GM21360 (cell line): ENCODE results near the gene SPTA1.

ENCODE experiments used
- ATAC-seq: cut with Tn5 transposase; IDR thresholded peaks from one replicate; pipeline ENCODE4 v1.9.1; 2021; ENCODE audit warnings: mild to moderate bottlenecking, moderate library complexity; ENCODE audit not compliant: unreplicated experiment

The SPTA1 gene

DNA sequence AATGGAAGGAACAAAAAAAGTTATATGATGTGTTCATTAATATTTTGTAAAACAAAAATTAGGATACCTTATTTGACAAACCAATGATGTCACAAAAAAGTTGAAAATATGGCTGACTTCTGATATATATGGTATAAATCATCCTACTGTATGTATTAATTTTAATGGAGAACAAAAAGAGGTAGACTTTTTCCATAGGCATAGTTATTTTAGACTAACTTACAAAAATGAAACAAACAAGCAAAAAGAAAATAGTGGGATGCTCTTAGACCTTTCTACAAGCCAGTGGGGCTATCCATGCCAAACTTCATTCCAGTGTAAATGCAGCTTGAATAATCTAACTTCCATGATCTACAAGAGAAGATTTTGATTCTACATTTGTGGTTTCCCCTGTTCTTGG is 522 bp upstream of the SPTA1 start:
- ATAC-seq = no peak

DNA sequence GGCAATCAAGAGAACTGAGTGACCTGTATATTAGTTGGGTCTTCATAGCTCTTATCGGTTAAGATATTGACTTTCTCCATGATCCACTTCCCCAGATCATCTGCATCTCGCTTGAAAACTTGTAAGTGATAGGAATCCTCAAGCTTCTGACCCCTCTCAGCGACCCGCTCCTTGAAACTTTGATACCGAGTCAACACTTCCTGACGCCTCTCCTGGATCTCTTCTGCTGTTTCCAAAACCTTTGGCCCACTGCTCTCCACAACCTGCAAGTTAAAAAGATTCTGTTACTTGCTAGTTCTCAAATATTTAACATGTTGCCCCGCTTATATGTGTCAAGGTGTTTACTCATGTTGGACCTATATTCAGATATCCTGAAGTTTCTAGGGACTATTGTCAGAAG is 1.4 kb downstream of the SPTA1 start:
- ATAC-seq = no peak

- no peak for ATAC-seq
These were observed 4.9 kb downstream of the SPTA1 start for GRCh38 chr1:158681606-158682005.

GRCh38 chr1:158679289-158679688 is 7.2 kb downstream of the SPTA1 start:
- no peak for ATAC-seq

- ATAC-seq = no peak
These were observed 10.8 kb downstream of the SPTA1 start for GRCh38 chr1:158675563-158676323.

- no peak for ATAC-seq
These were observed 12.2 kb downstream of the SPTA1 start for GRCh38 chr1:158674302-158674701.

- no peak for ATAC-seq
These were observed 20.5 kb downstream of the SPTA1 start for GRCh38 chr1:158666037-158666436.

GRCh38 chr1:158654571-158654970 is 31.9 kb downstream of the SPTA1 start:
- ATAC-seq = no peak

DNA sequence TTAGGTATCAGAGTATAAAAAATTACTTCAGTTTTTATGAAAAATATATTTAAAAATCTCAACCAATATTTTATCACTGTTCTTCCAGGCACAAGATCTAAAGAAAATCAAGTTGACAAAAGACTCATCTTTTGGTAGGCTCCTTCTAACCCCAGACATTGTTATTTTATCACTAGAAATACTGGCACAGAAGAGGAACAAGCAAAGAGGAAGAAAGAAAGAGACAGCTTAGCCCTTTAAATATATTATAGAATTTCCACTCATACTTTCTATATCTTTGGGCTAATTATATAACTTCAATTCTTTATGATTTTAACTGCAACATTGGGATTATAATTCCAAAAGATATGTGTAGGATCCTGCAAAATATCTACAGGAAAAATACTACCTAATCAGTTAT is 32.4 kb downstream of the SPTA1 start:
- ATAC-seq = no peak

DNA sequence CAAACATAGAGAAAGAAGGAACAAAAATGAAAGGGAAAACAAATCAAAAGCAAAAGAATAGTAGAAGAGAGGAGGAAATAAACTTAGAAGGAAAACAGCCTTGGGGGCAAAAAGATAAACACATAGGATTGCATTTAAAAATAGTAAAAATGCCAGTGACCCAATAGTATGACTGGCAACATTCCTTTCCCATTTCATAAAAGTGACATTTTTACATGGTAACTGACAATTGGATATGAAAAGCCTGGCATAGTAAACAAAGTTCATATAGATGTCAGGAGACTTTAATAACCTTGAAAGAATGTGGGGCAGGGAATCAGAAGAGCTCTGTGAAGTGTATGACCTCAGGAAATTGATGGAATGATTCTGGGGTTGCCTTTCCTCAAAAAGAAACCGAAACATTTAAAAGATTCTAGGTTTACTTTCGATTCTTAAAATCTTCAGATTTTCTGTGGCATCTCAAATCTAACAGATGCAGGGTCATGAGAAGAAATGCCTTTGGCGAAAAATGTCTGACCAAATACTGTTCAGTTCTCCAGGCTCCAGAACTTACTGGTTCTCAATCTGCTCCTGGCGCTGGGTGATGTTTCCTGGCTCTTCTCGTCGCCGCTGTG is 33.7 kb downstream of the SPTA1 start:
- no peak for ATAC-seq

- ATAC-seq = no peak
These were observed 37.5 kb downstream of the SPTA1 start for GRCh38 chr1:158649052-158649451.

- ATAC-seq = no peak
These were observed 40.0 kb downstream of the SPTA1 start for GRCh38 chr1:158646465-158646864.

GRCh38 chr1:158644449-158644848 is 42.1 kb downstream of the SPTA1 start:
- ATAC-seq = no peak

GRCh38 chr1:158638904-158639303 is 47.6 kb downstream of the SPTA1 start:
- no peak for ATAC-seq

GRCh38 chr1:158638146-158638545 is 48.4 kb downstream of the SPTA1 start:
- no peak for ATAC-seq

DNA sequence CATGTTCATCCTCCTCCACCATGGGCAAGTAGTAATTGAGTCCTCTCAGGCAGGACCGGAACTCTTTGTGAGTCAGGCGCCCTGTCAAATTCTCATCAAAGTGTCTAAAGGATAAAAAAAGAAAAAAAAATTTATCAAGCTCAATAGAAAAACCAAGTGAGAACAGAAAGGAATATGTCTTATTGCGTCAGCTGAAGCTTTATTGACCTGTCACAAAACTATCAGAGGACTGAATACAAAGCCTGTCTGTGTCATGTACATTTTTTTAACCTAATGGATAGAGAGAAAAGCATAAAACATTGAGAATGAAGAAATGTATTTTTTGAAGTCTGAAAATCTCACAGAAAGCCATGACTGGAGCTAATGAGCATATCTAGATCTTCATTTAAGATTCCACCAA is 72.8 kb downstream of the SPTA1 start:
- no peak for ATAC-seq

DNA sequence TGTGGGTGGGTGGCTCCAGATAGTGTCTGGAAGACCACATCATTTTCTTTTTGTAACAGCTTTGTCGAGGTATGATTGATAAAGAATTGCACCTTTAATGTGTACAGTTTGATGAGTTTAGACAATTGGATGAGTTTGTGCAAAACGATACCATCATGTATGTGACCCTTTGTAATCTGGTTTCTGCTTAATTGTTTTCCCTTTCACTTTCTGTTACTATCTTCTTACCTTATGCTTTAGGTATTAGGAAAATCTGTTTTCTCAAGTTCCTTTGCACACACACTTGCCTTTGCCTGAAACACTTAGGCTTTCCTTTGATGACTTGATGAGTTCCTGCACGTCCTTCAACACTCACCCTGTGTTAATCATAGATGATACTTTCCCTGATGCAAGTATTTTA is 74.6 kb downstream of the SPTA1 start:
- ATAC-seq = no peak

DNA sequence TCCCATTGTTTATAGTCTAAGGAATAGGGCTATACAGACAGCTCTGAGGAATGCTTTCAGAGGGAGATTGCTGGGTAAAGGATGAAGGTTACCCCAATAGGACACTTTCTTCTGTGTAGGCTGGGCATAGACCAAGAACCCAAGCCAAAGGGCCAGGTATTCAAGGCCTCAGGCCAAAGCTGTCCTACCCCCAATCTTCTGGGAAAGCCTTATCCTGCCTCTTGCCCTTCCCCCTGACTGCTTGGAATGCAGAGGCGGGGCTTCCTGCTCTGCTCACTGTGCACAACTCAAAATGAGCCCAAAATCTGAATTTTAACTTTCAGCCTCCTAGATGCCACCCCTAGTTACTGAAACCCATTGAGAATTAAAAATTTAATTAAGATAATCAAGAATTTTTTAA is 79.2 kb downstream of the SPTA1 start:
- ATAC-seq = no peak

GRCh38 chr1:158604968-158605367 is 81.5 kb downstream of the SPTA1 start, which contains the start of gene OR10Z1:
OR10Z1 (plus strand) TSS chr1:158605268; CDS start chr1:158606439, 1,171 bp downstream.
- no peak for ATAC-seq

- ATAC-seq = no peak
These were observed 85.8 kb downstream of the SPTA1 start for GRCh38 chr1:158600735-158601134.

DNA sequence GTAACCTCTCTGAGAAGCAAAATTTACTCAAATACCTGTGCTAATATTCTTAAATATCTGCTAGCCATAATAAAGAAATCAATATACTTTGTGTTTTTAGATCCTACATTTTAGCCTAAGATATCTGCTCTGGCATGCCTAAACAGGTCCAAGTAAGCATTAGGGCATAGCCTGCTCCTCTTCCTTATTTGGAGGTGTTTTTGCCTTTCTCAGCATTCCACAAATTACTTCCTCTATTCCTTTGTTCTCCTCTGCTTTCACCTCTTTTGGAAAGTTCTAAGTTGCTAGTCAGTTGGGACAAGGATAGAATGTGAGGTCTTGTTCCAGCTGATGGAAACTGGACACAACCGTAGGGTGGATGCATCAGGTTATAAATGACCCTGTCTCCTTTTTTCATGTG is 99.6 kb downstream of the SPTA1 start:
- no peak for ATAC-seq

DNA sequence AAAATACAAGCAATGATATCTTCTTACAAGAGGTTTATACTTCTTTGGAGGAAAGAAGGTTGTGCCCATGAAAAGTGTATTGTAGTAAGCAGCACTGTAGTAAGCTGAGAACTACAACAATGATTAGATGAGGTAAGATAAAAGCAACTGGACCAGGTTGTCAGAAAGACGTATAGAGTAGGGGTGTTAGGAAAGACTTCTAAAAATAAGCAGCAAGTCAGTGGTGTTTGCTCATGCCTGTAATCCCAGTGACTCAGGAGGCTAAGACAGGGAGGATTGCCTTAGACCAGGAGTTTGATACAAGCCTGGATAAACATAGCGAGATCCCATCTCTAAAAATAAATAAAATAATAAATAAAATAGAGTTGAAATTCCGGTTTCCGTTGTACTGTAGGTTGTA is 102.6 kb downstream of the SPTA1 start:
- ATAC-seq = no peak

- no peak for ATAC-seq
These were observed 106.8 kb downstream of the SPTA1 start, which contains the start of gene OR10X1 for GRCh38 chr1:158579733-158580132. OR10X1 (minus strand) TSS chr1:158579899; CDS start chr1:158579899, 0 bp downstream.
